MCF 10A (cell line): ENCODE measurements around the gene HPN. TPM values are rescaled to one million over a fixed set of nuclear protein-coding genes. Genes with fewer than 3 reads are reported as not detected.

Experiments
- BruUV-seq: library from RNA; stranded (reverse); fragments of 400-500 nt; replicated peaks from 2 replicates; lab custom pipeline; 2021; lab: Mats Ljungman, UMichigan
- CTCF ChIA-PET: fragments of 300-600 bp; sonication (Branson Sonifier 250); formaldehyde crosslinking; extraction: SDS; loops from one replicate; lab custom pipeline; 2021; ENCODE audit warnings: antibody characterized with exemption, inconsistent platforms; lab: Yijun Ruan, JAX
- POLR2A ChIA-PET: fragments of 300-600, 350-650 bp; sonication (Branson Sonifier 250); formaldehyde crosslinking; extraction: SDS; loops from one replicate; lab custom pipeline; 2020; ENCODE audit warnings: antibody characterized with exemption, inconsistent platforms; lab: Yijun Ruan, JAX
- DNase-seq: peaks from one replicate; pipeline ENCODE4 v3.0.0-alpha.2; 2018; ENCODE audit not compliant: unreplicated experiment
- H3K27ac Mint-ChIP-seq: one replicate; pipeline ENCODE4 v1.8.0; 2022; ENCODE audit warnings: mild to moderate bottlenecking, low read depth, mixed read lengths; ENCODE audit not compliant: unreplicated experiment
- H3K27me3 Mint-ChIP-seq: one replicate; pipeline ENCODE4 v1.8.0; 2022; ENCODE audit warnings: mixed read lengths; ENCODE audit not compliant: insufficient read depth, unreplicated experiment
- H3K36me3 Mint-ChIP-seq: one replicate; pipeline ENCODE4 v1.8.0; 2022; ENCODE audit warnings: mild to moderate bottlenecking, moderate library complexity, mixed read lengths; ENCODE audit not compliant: insufficient read depth, unreplicated experiment
- H3K4me1 Mint-ChIP-seq: one replicate; pipeline ENCODE4 v1.8.0; 2022; ENCODE audit warnings: mixed read lengths; ENCODE audit not compliant: insufficient read depth, unreplicated experiment
- H3K4me3 Mint-ChIP-seq: one replicate; pipeline ENCODE4 v1.8.0; 2022; ENCODE audit warnings: mild to moderate bottlenecking, moderate library complexity, mixed read lengths; ENCODE audit not compliant: unreplicated experiment
- H3K9me3 Mint-ChIP-seq: one replicate; pipeline ENCODE4 v1.8.0; 2022; ENCODE audit warnings: mixed read lengths; ENCODE audit not compliant: unreplicated experiment
- CTCF ChIP-seq: fragments of 200-600 bp; IDR thresholded peaks from one replicate; pipeline ENCODE4 v1.8.0; 2022; ENCODE audit warnings: antibody characterized with exemption, mild to moderate bottlenecking; ENCODE audit not compliant: unreplicated experiment
- intact Hi-C: fragments of 100-400 bp; cut with micrococcal nuclease; formaldehyde crosslinking; loops from 2 replicates; pipeline ENCODE4 v1.14.1; 2022
- total RNA-seq: library from RNA; stranded (reverse); gene quantifications from 2 replicates; pipeline ENCODE4 v1.2.3, GENCODE V29; 2022

Gene HPN
- total RNA-seq, 1 experiment from 2014 or later: not detected

DNA sequence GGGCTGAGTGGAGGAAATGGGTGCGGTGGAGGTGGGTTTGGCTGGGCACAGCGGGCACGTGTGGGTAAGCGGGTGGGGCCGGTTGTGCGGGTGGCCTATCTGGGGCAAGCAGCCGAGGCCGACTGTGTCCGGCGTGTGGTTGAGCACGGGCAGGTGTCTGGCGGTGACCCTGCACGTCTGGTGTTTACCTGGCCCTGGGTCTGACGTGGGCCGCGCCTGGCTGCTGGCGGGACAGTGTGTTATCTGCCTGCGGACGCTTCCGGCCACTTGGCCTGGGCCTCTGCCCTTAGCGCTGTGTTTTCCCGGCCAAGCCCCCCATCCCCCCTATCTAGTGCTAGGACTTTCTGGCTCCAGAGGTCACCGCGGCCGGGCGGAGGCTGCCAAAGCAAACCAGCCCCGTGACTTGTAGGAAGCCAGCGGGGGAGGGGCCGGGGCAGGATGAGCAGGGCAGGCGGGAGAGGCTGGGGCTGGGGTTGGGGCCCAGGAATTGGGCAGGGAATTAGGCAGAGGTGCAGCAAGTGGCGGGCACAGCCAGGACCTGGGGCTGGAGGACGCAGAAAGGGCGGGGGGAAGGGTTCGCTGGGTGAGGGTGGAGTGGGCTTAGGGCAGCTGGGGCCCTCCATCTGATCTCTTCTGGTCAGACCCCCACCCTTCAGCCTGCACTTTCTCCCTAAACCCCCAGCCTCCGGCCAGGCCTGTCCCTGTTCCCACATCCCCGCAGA, 534 bp upstream of the HPN start:
- intact Hi-C loops: no loop called here
- TF ChIP-seq CTCF: no peak
- ChIA-PET POLR2A (no interaction called here), CTCF (interaction anchor here (0.5 to 6.3 kb wide), 2 partner anchors 16 to 175 kb away, joined by 3 to 75 read pairs; no protein-coding TSS in a partner anchor)
- Mint-ChIP-seq H3K4me1 (no peaks in the 10 kb centered on the region), H3K36me3 (no peaks in the 10 kb centered on the region), H3K27ac (no peak overlapping the region), H3K27me3 (no peaks in the 10 kb centered on the region), H3K4me3 (no peak overlapping the region), H3K9me3 (no peaks in the 10 kb centered on the region)
- DNase-seq: no peak
- no TSS peak for BruUV-seq

GRCh38 chr19:35042056-35042730, 672 bp downstream of the HPN start:
- no peak for TF ChIP-seq CTCF
- Mint-ChIP-seq H3K27me3 (no peaks in the 10 kb centered on the region), H3K4me1 (no peaks in the 10 kb centered on the region), H3K9me3 (no peaks in the 10 kb centered on the region), H3K36me3 (no peaks in the 10 kb centered on the region), H3K27ac (no peak overlapping the region), H3K4me3 (no peak overlapping the region)
- CTCF ChIA-PET: interaction anchor here (0.7 to 6.3 kb wide), 8 partner anchors 8 to 698 kb away, joined by 3 to 75 read pairs (median 4); no protein-coding TSS in a partner anchor
- POLR2A ChIA-PET: no interaction called here
- intact Hi-C loops: no loop called here
- BruUV-seq: no TSS peak
- DNase-seq: no peak

DNA sequence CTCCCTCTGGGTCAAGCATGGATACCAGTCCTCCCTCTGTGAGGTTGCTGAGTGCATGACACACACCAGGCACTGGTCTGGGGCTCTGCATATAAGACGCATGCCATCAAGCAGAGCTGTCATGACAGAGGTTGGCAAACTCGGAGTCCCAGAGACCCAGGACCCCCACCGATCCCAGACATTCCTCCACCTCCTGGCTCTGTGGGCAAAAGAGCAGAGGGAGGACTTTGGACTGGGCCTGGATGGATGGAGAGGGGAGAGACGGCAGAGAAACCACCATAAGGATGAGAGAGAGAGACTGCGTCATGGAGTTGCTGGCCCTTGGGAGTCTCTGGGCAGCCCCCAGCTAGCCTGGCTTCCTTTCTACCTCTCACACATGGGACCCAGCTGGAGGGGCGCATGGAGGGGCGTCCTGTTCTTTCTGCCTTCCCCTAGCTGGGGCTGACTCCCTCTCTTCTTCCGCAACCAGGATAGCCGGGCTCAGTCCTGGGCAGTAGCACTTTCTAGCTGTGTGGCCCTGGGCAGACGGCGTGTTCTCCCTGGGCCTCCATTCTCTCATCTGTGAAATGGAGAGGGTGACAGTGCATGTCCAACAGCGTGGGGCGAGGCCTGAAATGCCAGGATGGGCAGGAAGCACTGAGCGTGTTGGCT, 1.6 kb downstream of the HPN start:
- TF ChIP-seq CTCF: no peak
- Mint-ChIP-seq H3K4me3 (no peak overlapping the region), H3K27ac (no peak overlapping the region), H3K36me3 (no peaks in the 10 kb centered on the region), H3K27me3 (no peaks in the 10 kb centered on the region), H3K9me3 (no peaks in the 10 kb centered on the region), H3K4me1 (no peaks in the 10 kb centered on the region)
- CTCF ChIA-PET: interaction anchor here (0.6 to 6.3 kb wide), 22 partner anchors 8 to 892 kb away, joined by 3 to 75 read pairs (median 5); partner anchors contain the start of gene LGI4
- DNase-seq: no peak
- BruUV-seq: no TSS peak
- POLR2A ChIA-PET: interaction anchor here (0.8 to 1.5 kb wide), 4 partner anchors 11 to 80 kb away, joined by 3 read pairs; no protein-coding TSS in a partner anchor
- intact Hi-C loops: no loop called here

- no TSS peak for BruUV-seq
- no peak for TF ChIP-seq CTCF
- ChIA-PET CTCF (interaction anchor here (0.5 to 6.3 kb wide), 41 partner anchors 7 to 1048 kb away, joined by 3 to 75 read pairs (median 5); partner anchors contain the start of gene LGI4), POLR2A (interaction anchor here (0.8 to 1.5 kb wide), 6 partner anchors 12 to 79 kb away, joined by 3 to 4 read pairs (median 3); no protein-coding TSS in a partner anchor)
- H3K9me3 Mint-ChIP-seq: no peaks in the 10 kb centered on the region
- no peaks in the 10 kb centered on the region for H3K27me3 Mint-ChIP-seq
- intact Hi-C loops: loop anchor here (1.0 kb wide), 3 partner anchors 44 to 97 kb away; no protein-coding TSS in a partner anchor
- no peak overlapping the region for H3K4me3 Mint-ChIP-seq
- H3K27ac Mint-ChIP-seq: no peak overlapping the region
- no peaks in the 10 kb centered on the region for H3K36me3 Mint-ChIP-seq
- H3K4me1 Mint-ChIP-seq: peaks cover 6% of the 10 kb centered on the region
- DNase-seq: no peak
Observed at GRCh38 chr19:35043906-35044305, 2.4 kb downstream of the HPN start.
